ENCODE results near the gene DLG5.

The DLG5 gene

GRCh38 chr10:77787440-77787839 is 139.1 kb downstream of the DLG5 start:
- Histone ChIP-seq H3K4me1 (no peaks in the 10 kb centered on the region), H3K36me3 (no peaks in the 10 kb centered on the region; the same call in 1 of the 2 replicates), H3K9me3 (no peaks in the 10 kb centered on the region), H3K4me3 (ENCODE audit: low read depth, low read length) (no peak overlapping the region), H3K27me3 (no peaks in the 10 kb centered on the region)
- no peak for DNase-seq
- TF ChIP-seq CTCF (IDR thresholded peaks at IDR 0.05; ENCODE audit: low read depth, low read length): no peak

DNA sequence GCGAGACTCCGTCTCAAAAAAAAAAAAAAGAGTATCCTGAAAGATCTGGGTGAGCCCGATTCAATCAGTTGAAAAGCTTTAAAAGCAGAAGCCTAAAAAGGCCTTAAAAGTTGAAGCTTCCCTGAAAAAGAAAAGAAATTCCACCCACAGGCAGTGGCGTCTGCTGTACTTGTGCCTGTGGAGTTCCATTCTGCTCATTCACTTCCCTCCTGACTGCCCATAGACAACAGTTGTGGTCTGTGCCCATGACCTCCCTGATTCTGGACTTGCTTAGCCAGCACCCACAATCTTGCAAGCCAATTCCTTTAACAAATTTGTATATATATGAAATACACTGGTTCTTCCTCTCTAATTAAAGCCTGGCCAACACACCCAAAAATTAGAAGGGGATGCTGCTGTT is 141.7 kb downstream of the DLG5 start:
- H3K9me3 ChIP-seq: no peaks in the 10 kb centered on the region
- no peaks in the 10 kb centered on the region for H3K27me3 ChIP-seq
- no peak overlapping the region for H3K4me3 ChIP-seq (ENCODE audit: low read depth, low read length)
- no peak for DNase-seq
- no peaks in the 10 kb centered on the region; the same call in 1 of the 2 replicates for H3K36me3 ChIP-seq
- TF ChIP-seq CTCF (IDR thresholded peaks at IDR 0.05; ENCODE audit: low read depth, low read length): no peak
- no peaks in the 10 kb centered on the region for H3K4me1 ChIP-seq

- H3K9me3 ChIP-seq: no peaks in the 10 kb centered on the region
- H3K27me3 ChIP-seq: no peaks in the 10 kb centered on the region
- DNase-seq: no peak
- no peak overlapping the region for H3K4me3 ChIP-seq (ENCODE audit: low read depth, low read length)
- H3K4me1 ChIP-seq: no peaks in the 10 kb centered on the region
- no peak for TF ChIP-seq CTCF (IDR thresholded peaks at IDR 0.05; ENCODE audit: low read depth, low read length)
- H3K36me3 ChIP-seq: no peaks in the 10 kb centered on the region; the same call in 1 of the 2 replicates
Measured at GRCh38 chr10:77782328-77783061, 144.1 kb downstream of the DLG5 start.

- no peak for TF ChIP-seq CTCF (IDR thresholded peaks at IDR 0.05; ENCODE audit: low read depth, low read length)
Measured at GRCh38 chr10:77781451-77782327, 144.9 kb downstream of the DLG5 start.

GRCh38 chr10:77780180-77780579 is 146.4 kb downstream of the DLG5 start:
- TF ChIP-seq CTCF (IDR thresholded peaks at IDR 0.05; ENCODE audit: low read depth, low read length): no peak
- DNase-seq: no peak
- Histone ChIP-seq H3K27me3 (no peaks in the 10 kb centered on the region), H3K4me3 (ENCODE audit: low read depth, low read length) (no peak overlapping the region), H3K4me1 (no peaks in the 10 kb centered on the region), H3K9me3 (no peaks in the 10 kb centered on the region), H3K36me3 (no peaks in the 10 kb centered on the region; the same call in 1 of the 2 replicates)

More at GRCh38 chr10:77781451-77782327, 144.9 kb downstream of the DLG5 start:
- Histone ChIP-seq H3K27me3 (no peaks in the 10 kb centered on the region), H3K36me3 (no peaks in the 10 kb centered on the region; the same call in 1 of the 2 replicates), H3K4me3 (ENCODE audit: low read depth, low read length) (no peak overlapping the region), H3K4me1 (no peaks in the 10 kb centered on the region), H3K9me3 (no peaks in the 10 kb centered on the region)
- no peak for DNase-seq
